Activated CD4-positive, alpha-beta memory T cell treated with anti-CD3 and anti-CD28 coated beads, Interleukin-2, amount 10 ng/mL, durations not matched to agents 7 days and 5 days (primary cell): ENCODE measurements around the gene SLC27A6. TPM values are rescaled to one million over a fixed set of nuclear protein-coding genes. Genes with fewer than 3 reads are reported as not detected.
"Not testable (repeated sequence)": the region's sequence is repeated elsewhere in the genome, so short reads cannot be mapped to it uniquely, and the experiment has no call there.

Experiments
- CTCF ChIA-PET: fragments of 350-600 bp; sonication (Branson Sonifier 250); formaldehyde crosslinking; loops from one replicate; lab custom pipeline; 2021; ENCODE audit warnings: antibody characterized with exemption, inconsistent platforms; lab: Charles Lee
- POLR2A ChIA-PET: fragments of 350-600 bp; sonication (Branson Sonifier 250); formaldehyde crosslinking; loops from one replicate; lab custom pipeline; 2021; ENCODE audit warnings: antibody characterized with exemption; lab: Charles Lee
- DNase-seq: peaks from one replicate; pipeline ENCODE4 v3.0.0-alpha.2; 2020
- H3K27ac Mint-ChIP-seq: one replicate; pipeline ENCODE4 v1.8.0; 2021; ENCODE audit warnings: mild to moderate bottlenecking, mixed read lengths
- H3K27me3 Mint-ChIP-seq: one replicate; pipeline ENCODE4 v1.8.0; 2021; ENCODE audit warnings: mixed read lengths
- H3K36me3 Mint-ChIP-seq: one replicate; pipeline ENCODE4 v1.8.0; 2021; ENCODE audit warnings: low read depth, mixed read lengths
- H3K4me1 Mint-ChIP-seq: one replicate; pipeline ENCODE4 v1.8.0; 2021; ENCODE audit warnings: mixed read lengths
- H3K4me3 Mint-ChIP-seq: one replicate; pipeline ENCODE4 v1.8.0; 2021; ENCODE audit warnings: mild to moderate bottlenecking, mixed read lengths
- H3K9me3 Mint-ChIP-seq: one replicate; pipeline ENCODE4 v1.8.0; 2021; ENCODE audit warnings: mixed read lengths
- total RNA-seq, 2 experiments: library from RNA; stranded (reverse); gene quantifications; one replicate each; pipeline ENCODE4 v1.2.3, GENCODE V29; 2021

SLC27A6 gene, protein sequence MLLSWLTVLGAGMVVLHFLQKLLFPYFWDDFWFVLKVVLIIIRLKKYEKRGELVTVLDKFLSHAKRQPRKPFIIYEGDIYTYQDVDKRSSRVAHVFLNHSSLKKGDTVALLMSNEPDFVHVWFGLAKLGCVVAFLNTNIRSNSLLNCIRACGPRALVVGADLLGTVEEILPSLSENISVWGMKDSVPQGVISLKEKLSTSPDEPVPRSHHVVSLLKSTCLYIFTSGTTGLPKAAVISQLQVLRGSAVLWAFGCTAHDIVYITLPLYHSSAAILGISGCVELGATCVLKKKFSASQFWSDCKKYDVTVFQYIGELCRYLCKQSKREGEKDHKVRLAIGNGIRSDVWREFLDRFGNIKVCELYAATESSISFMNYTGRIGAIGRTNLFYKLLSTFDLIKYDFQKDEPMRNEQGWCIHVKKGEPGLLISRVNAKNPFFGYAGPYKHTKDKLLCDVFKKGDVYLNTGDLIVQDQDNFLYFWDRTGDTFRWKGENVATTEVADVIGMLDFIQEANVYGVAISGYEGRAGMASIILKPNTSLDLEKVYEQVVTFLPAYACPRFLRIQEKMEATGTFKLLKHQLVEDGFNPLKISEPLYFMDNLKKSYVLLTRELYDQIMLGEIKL
- not detected for total RNA-seq

DNA sequence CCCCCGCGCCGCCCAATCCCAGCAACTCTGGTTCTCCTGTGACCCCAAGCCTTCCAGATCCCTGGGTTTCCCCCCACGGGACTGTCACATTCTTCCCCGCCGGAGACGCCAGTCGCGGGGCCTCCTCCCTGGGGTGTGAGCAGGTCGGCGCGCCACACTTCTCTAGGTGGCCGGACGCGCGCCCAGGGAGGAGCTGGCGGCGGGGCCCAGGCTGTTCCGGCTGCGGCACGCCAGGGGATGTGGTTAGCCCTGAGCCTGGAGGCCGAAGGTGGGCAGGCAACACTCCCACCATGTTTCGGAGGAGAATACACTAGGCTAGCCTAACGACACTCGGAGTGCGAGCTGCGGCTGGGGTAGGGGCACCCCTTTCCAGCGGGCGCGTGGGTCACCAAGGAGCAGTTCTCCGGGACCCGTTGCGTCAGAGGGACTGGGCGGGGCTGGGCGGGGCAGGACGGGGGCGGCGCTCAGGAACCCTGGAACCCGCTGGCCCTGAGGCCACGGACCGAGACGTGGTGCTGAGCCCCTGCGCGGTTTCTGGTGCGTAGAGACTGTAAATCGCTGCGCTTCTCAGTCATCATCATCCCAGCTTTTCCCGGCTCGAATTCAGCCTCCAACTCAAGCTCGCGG is at the start of gene SLC27A6:
TSS of gene SLC27A6 (plus strand) at position 478 of the 627 bp plus-strand sequence. CDS start 650 bp downstream, outside the sequence.
- no peaks in the 10 kb centered on the region for H3K4me1 Mint-ChIP-seq
- POLR2A ChIA-PET = no interaction called here
- H3K36me3 Mint-ChIP-seq = no peaks in the 10 kb centered on the region
- no peaks in the 10 kb centered on the region for H3K9me3 Mint-ChIP-seq
- CTCF ChIA-PET = no interaction called here
- no peak within 1 kb of the TSS for H3K27ac Mint-ChIP-seq
- H3K4me3 Mint-ChIP-seq = no peak within 1 kb of the TSS
- H3K27me3 Mint-ChIP-seq = peaks cover 16% of the 10 kb centered on the region
- DNase-seq = no peak

DNA sequence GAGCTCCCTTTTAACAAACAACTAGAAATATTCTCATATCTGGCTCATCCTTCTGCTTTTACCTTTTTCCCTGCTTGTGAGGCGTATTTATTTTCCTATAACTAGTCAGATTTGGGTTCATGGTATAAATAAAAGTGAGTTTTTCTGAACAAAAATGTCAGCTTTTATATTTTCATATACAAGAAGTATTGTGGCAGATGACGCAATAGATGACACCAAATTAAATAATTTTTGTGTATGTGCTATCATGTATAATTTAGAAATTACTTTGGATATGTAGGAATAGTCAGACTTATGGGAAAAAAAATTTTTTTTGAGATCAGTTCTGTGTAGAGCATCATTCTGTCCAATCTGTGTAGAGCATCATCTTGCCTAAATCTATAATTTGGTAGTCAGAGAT is 45.7 kb upstream of the SLC27A6 start:
- DNase-seq = no peak
- H3K4me3 Mint-ChIP-seq = no peak overlapping the region
- no peaks in the 10 kb centered on the region for H3K4me1 Mint-ChIP-seq
- POLR2A ChIA-PET = no interaction called here
- no peaks in the 10 kb centered on the region for H3K9me3 Mint-ChIP-seq
- H3K27ac Mint-ChIP-seq = no peak overlapping the region
- CTCF ChIA-PET = no interaction called here
- no peaks in the 10 kb centered on the region for H3K27me3 Mint-ChIP-seq
- H3K36me3 Mint-ChIP-seq = no peaks in the 10 kb centered on the region

DNA sequence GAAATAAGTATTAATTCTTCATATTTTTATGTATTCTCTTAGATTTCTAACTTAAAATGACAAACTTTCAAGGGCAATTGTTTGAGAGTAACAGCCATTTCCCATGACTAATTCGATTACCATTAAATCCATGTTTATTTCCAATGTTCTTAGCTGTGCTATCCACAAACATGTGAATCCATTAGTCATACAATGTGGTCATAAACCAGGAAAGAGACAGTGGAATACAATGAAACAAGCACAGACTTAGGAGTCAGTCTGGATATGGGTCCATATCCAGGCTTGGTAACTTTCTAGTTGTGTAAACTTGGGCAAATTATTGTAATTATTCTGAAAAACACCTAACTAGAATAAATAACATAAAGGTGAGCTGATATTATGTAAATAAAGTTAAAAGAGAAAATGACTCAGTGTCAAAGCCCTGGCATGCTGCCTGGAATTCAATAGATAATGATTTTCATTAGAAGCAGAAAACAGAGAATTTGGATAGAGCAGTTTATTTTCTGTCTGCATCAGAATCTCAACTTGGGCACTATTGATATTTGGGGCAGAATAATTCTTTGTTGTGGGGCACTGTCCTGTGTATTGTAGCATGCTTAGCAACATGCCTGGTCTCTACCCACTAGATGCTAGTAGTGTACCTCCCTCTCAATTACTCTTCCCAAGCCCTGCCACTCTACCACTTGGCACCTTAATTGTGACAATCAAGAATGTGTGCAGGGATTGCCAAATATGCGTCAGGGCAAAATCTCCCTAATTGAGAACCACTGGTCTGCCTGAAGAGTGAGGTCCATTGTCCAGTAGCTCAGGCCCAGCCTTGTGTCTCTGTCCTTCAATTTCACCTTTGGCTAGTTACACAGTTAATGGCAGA is 44.7 kb upstream of the SLC27A6 start:
- DNase-seq = no peak
- H3K4me3 Mint-ChIP-seq = no peak overlapping the region
- H3K36me3 Mint-ChIP-seq = no peaks in the 10 kb centered on the region
- no peaks in the 10 kb centered on the region for H3K9me3 Mint-ChIP-seq
- no peak overlapping the region for H3K27ac Mint-ChIP-seq
- CTCF ChIA-PET = no interaction called here
- POLR2A ChIA-PET = no interaction called here
- H3K4me1 Mint-ChIP-seq = no peaks in the 10 kb centered on the region
- no peaks in the 10 kb centered on the region for H3K27me3 Mint-ChIP-seq

DNA sequence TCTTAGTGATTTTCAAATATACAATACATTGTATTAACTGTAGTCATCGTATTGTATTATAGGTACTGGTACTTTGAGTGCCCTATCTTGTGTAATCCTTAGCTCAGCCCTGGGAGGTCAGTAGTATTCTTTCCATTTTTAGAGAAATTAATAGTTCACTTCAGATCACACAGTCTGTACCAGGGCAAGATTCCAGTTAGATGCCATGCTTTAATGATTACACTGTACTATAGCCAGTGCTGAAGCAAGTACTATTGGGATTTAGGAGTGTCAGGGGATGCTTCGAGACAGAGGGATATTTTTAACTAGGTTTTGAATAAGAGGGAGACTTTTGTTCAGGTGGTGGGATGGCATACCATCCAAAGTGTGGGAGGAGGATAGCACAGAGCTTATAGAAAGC is 41.0 kb upstream of the SLC27A6 start:
- DNase-seq = no peak
- Mint-ChIP-seq H3K27me3 (no peaks in the 10 kb centered on the region), H3K36me3 (no peaks in the 10 kb centered on the region), H3K4me1 (no peaks in the 10 kb centered on the region), H3K4me3 (no peak overlapping the region), H3K9me3 (no peaks in the 10 kb centered on the region), H3K27ac (no peak overlapping the region)
- CTCF ChIA-PET = no interaction called here
- POLR2A ChIA-PET = no interaction called here

DNA sequence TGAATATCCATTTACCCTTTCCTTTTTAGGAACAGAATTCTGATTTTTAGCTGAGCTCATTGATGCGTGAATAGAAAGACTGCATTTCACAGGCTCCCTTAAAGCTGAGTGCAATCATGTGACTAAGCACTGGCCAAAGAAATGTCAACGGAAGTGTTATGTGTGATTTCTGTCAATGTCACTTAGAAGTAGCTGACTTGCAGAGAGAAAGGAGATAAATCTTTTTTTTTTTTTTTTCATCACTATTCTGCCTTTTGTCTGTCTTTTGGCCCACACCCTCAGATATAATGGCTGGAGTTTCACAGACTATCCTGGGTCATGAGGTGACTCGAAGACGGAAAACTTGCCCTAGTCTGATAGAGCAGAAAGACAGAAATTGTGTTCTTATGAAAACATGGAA is 39.3 kb upstream of the SLC27A6 start:
- no peak for DNase-seq
- no peaks in the 10 kb centered on the region for H3K27me3 Mint-ChIP-seq
- H3K9me3 Mint-ChIP-seq = no peaks in the 10 kb centered on the region
- H3K4me1 Mint-ChIP-seq = no peaks in the 10 kb centered on the region
- CTCF ChIA-PET = no interaction called here
- no peak overlapping the region for H3K4me3 Mint-ChIP-seq
- POLR2A ChIA-PET = no interaction called here
- H3K27ac Mint-ChIP-seq = no peak overlapping the region
- H3K36me3 Mint-ChIP-seq = no peaks in the 10 kb centered on the region

DNA sequence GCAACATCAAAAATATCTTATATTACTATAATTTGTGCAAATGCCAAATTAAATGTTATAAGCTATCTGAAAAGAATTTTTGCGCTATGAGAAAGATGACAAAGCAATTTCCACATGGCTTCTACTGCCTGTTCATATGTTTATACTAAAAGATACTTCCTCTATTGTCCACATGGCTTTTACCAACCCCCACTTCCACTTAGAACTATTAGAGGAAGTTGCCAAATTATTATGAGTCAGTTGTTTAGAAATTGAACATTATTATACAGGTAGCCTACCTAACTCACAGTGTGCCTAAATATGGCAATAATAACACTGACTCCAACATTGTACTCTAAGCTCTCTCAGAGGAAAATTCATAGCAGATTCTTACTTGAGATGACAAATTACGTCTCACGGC is 37.6 kb upstream of the SLC27A6 start:
- ChIA-PET POLR2A (no interaction called here), CTCF (no interaction called here)
- H3K4me3 Mint-ChIP-seq = no peak overlapping the region
- H3K9me3 Mint-ChIP-seq = no peaks in the 10 kb centered on the region
- no peaks in the 10 kb centered on the region for H3K36me3 Mint-ChIP-seq
- no peak for DNase-seq
- H3K27me3 Mint-ChIP-seq = no peaks in the 10 kb centered on the region
- no peaks in the 10 kb centered on the region for H3K4me1 Mint-ChIP-seq
- H3K27ac Mint-ChIP-seq = no peak overlapping the region

DNA sequence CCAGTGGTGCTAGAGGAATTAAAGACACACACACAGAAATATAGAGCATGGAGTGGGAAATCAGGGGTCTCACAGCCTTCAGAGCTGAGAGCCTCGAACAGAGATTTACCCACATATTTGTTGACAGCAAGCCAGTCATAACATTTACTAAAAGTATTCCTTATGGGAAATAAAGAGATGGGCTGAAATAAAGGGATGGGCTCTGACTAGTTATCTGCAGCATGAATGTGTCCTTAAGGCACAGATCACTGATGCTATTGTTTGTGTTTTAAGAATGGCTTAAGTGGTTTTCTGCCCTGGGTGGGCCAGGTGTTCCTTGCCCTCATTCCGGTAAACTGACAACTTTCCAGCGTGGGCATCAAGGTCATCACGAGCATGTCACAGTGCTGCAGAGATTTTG is 33.1 kb upstream of the SLC27A6 start:
- H3K4me3 Mint-ChIP-seq, H3K27me3 Mint-ChIP-seq, H3K27ac Mint-ChIP-seq, DNase-seq, CTCF ChIA-PET, H3K36me3 Mint-ChIP-seq, POLR2A ChIA-PET, H3K9me3 Mint-ChIP-seq, H3K4me1 Mint-ChIP-seq: not testable (repeated sequence)

DNA sequence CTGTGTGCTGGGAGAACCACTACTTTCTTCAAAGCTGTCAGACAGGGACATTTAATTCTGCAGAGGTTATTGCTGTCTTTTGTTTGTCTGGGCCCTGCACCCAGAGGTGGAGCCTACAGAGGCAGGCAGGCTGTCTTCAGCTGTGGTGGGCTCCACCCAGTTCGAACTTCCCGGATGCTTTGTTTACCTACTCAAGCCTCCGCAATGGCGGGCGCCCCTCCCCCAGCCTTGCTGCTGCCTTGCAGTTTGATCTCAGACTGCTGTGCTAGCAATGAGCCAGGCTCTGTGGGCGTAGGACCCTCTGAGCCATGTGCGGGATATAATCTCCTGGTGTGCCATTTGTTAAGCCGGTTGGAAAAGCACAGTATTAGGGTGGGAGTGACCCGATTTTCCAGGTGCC is 22.2 kb upstream of the SLC27A6 start:
- H3K27ac Mint-ChIP-seq, H3K36me3 Mint-ChIP-seq, H3K27me3 Mint-ChIP-seq, POLR2A ChIA-PET, CTCF ChIA-PET, DNase-seq, H3K4me1 Mint-ChIP-seq, H3K4me3 Mint-ChIP-seq, H3K9me3 Mint-ChIP-seq: not testable (repeated sequence)

DNA sequence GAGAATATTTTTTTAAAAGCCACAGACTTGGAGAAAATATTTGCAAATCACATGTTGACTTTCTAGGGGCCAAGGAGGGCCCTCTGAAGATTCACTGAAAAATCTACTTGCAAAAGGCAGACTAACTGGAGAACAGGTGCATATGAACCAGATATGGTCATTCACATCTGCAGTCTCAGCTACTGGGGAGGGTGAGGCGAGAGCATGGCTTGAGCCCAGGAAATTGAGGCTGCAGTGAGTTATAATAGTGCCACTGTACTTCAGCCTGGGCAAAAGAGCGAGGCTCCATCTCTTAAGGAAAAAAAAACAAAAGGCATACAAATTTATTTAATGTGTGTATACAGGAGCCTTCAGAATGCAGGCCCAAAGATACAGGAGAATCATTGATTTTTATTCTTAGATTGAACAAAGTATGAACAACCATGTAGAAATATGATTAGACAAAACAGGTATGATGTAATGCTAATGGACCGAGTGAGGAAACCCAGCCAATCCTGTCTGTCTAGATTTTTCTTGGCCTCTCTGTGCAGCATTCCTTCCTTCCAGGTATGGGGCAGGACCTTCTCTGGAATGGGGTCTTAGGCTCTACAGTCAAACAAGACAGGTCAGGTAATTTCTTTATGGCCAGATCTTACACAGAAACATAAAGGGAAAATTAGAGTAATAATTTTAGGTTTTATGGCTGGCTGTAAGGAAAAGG is 15.3 kb upstream of the SLC27A6 start:
- Mint-ChIP-seq H3K9me3 (no peaks in the 10 kb centered on the region), H3K4me1 (no peaks in the 10 kb centered on the region), H3K4me3 (no peak overlapping the region), H3K36me3 (no peaks in the 10 kb centered on the region), H3K27me3 (no peaks in the 10 kb centered on the region), H3K27ac (no peak overlapping the region)
- ChIA-PET POLR2A (no interaction called here), CTCF (no interaction called here)
- no peak for DNase-seq

DNA sequence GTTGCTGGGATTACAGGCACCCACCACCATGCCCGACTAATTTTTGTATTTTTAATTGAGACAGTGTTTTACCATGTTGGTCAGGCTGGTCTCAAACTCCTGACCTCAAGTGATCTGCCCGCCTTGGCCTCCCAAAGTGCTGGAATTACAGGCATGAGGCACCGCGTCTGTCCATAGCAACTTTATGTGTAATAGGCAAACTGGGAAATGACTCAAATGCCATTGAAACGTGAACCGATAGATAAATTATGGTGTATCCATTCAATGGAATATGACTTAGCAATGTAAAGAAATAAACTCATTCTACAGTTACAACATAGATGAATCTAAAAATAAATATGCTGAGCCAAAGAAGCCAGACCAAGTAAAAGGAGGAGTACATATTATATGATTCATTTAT is 14.0 kb upstream of the SLC27A6 start:
- H3K27ac Mint-ChIP-seq, CTCF ChIA-PET, H3K27me3 Mint-ChIP-seq, DNase-seq, H3K9me3 Mint-ChIP-seq, POLR2A ChIA-PET, H3K4me1 Mint-ChIP-seq, H3K4me3 Mint-ChIP-seq, H3K36me3 Mint-ChIP-seq: not testable (repeated sequence)

DNA sequence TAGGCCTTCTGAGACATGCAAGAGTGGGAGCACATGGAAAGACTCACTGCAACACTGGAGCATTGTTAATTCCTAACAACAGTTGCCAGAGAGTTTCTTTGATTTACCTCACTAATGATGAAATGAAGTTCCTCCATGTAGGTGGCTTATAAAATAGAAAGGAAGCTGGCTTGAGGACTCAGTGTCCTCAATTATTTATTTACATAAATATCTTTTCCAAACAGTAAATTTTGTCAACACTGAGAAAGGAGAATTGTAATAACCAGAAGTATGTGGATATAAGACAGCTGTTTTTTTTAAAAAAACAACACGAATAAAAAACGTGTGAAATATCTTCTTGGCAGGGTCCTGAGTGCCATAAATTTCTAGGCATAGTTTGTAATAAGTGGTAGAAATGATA is 9.1 kb upstream of the SLC27A6 start:
- CTCF ChIA-PET = no interaction called here
- no peak overlapping the region for H3K27ac Mint-ChIP-seq
- no peaks in the 10 kb centered on the region for H3K27me3 Mint-ChIP-seq
- no peaks in the 10 kb centered on the region for H3K36me3 Mint-ChIP-seq
- H3K4me3 Mint-ChIP-seq = no peak overlapping the region
- H3K9me3 Mint-ChIP-seq = no peaks in the 10 kb centered on the region
- no peaks in the 10 kb centered on the region for H3K4me1 Mint-ChIP-seq
- POLR2A ChIA-PET = no interaction called here
- no peak for DNase-seq

DNA sequence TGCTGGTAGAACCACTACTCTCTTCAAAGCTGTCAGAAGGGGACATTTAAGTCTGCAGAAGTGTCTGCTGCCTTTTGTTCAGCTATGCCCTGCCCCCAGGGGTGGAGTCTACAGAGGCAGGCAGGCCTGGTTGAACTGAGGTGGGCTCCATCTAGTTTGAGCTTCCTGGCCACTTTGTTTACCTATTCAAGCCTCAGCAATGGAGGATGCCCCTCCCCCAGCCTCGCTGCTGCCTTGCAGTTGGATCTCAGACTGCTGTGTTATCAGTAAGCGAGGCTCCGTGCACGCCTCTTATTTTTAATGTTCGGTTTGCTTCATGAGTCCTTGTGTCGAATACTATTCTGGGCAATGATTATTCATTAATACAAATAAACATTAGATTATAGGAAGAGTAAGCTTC is 3.1 kb upstream of the SLC27A6 start:
- Mint-ChIP-seq H3K27ac (no peak overlapping the region), H3K4me1 (no peaks in the 10 kb centered on the region), H3K9me3 (no peaks in the 10 kb centered on the region), H3K36me3 (no peaks in the 10 kb centered on the region), H3K4me3 (no peak overlapping the region), H3K27me3 (peaks cover 16% of the 10 kb centered on the region)
- ChIA-PET POLR2A (no interaction called here), CTCF (no interaction called here)
- DNase-seq = no peak
